Breast epithelium (tissue), 4 donors: ENCODE data around the gene MED17. TPM values are rescaled to one million over a fixed set of nuclear protein-coding genes. Genes with fewer than 3 reads are reported as not detected.
"Not testable (repeated sequence)": the region's sequence is repeated elsewhere in the genome, so short reads cannot be mapped to it uniquely, and the experiment has no call there.

Source experiments
- DNase-seq, 2 donors: peaks; one replicate each; pipeline ENCODE4 v3.0.0-alpha.2; 2019; ENCODE audit warnings: low spot score in 2 of 2
- H3K27ac ChIP-seq, 2 donors: fragments of 200-600 bp; sonication (generic) in 1 of 2; one replicate each; pipeline ENCODE4 v1.5.1; 2016 to 2019; ENCODE audit warnings: mild to moderate bottlenecking in 1 of 2
- H3K27me3 ChIP-seq, 2 donors: fragments of 200-600 bp; sonication (generic) in 1 of 2; one replicate each; pipeline versions ENCODE4 v1.5.1 to v1.6.0; 2017 to 2019; ENCODE audit warnings: control low read depth in 1 of 2, mild to moderate bottlenecking in 1 of 2
- H3K36me3 ChIP-seq: fragments of 200-600 bp; one replicate; pipeline ENCODE4 v1.5.1; 2019
- H3K4me1 ChIP-seq, 2 donors: fragments of 200-600 bp; sonication (generic); one replicate each; pipeline ENCODE4 v1.5.1; 2016 to 2019; ENCODE audit warnings: control low read depth in 1 of 2
- H3K4me3 ChIP-seq, 3 donors: fragments of 200-600 bp; sonication (generic); 1 replicate in 2 of 3; 2 replicates in 1 of 3; pipeline ENCODE4 v1.5.1; 2016 to 2019; ENCODE audit warnings: mild to moderate bottlenecking in 3 of 3, moderate library complexity in 2 of 3
- H3K9me3 ChIP-seq, 2 donors: fragments of 200-600 bp; sonication (generic) in 1 of 2; one replicate each; pipeline ENCODE4 v1.5.1; 2016 to 2019; ENCODE audit warnings: control low read depth in 1 of 2
- POLR2A ChIP-seq: fragments of 450-650 bp; IDR thresholded peaks from one replicate; pipeline ENCODE4 v1.6.1; 2016; ENCODE audit warnings: antibody characterized with exemption, mild to moderate bottlenecking, moderate library complexity
- POLR2AphosphoS5 ChIP-seq, 3 donors: sonication (generic); formaldehyde crosslinking; IDR thresholded peaks; one replicate each; pipeline ENCODE4 v1.6.1; 2017; ENCODE audit warnings: antibody characterized with exemption in 3 of 3
- intact Hi-C: fragments of 100-400 bp; cut with DNase I; formaldehyde crosslinking; loops from one replicate; pipeline ENCODE4 v1.15.1; 2023; ENCODE audit warnings: low total_unique reads
- total RNA-seq, 3 donors: library from RNA; depleted of rRNA; stranded (reverse); fragments of >200 nt; gene quantifications; one replicate each; pipeline ENCODE4 v1.1.0, GENCODE V29; 2016
- TF ChIP-seq, protein P1 (sequence below), 3 donors: fragments of 450-650 bp; IDR thresholded peaks; one replicate each; pipeline ENCODE4 v1.5.1; 2016 to 2017; ENCODE audit warnings: antibody characterized with exemption in 3 of 3, mild to moderate bottlenecking in 3 of 3, moderate library complexity in 3 of 3

MED17 gene
- total RNA-seq, 3 donors from 2014 or later: 20.6 to 47.0 (median 29.8) TPM

- peak; percentile 80 for TF ChIP-seq POLR2A
- TF ChIP-seq, protein P1, sequence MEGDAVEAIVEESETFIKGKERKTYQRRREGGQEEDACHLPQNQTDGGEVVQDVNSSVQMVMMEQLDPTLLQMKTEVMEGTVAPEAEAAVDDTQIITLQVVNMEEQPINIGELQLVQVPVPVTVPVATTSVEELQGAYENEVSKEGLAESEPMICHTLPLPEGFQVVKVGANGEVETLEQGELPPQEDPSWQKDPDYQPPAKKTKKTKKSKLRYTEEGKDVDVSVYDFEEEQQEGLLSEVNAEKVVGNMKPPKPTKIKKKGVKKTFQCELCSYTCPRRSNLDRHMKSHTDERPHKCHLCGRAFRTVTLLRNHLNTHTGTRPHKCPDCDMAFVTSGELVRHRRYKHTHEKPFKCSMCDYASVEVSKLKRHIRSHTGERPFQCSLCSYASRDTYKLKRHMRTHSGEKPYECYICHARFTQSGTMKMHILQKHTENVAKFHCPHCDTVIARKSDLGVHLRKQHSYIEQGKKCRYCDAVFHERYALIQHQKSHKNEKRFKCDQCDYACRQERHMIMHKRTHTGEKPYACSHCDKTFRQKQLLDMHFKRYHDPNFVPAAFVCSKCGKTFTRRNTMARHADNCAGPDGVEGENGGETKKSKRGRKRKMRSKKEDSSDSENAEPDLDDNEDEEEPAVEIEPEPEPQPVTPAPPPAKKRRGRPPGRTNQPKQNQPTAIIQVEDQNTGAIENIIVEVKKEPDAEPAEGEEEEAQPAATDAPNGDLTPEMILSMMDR (IDR thresholded peaks at IDR 0.05): peak in 2 of 3 donors; percentile 33
- TF ChIP-seq POLR2AphosphoS5 (IDR thresholded peaks at IDR 0.05): peak; percentile 89 to 95 (median 94)
- peaks cover 0 to 22% of the 10 kb centered on the region in 2 donors for H3K4me1 ChIP-seq
- peaks cover 7% of the 10 kb centered on the region for H3K36me3 ChIP-seq
- H3K27ac ChIP-seq: peak within 1 kb of the TSS; percentile 96 to 97
- intact Hi-C loops: no loop called here
- H3K9me3 ChIP-seq: no peaks in the 10 kb centered on the region
- H3K27me3 ChIP-seq: no peaks in the 10 kb centered on the region
- peak; percentile 96 to 98 for DNase-seq
- H3K4me3 ChIP-seq: peak within 1 kb of the TSS; percentile 87 to 91 (median 90)
These were observed 42.8 kb upstream of the MED17 start, which contains the start of the genes C11orf54 and TAF1D for GRCh38 chr11:93741094-93741881. C11orf54 (plus strand) TSS chr11:93741672; CDS start chr11:93747394, 5,722 bp downstream. TAF1D (minus strand) TSS chr11:93741495; CDS start chr11:93739304, 2,191 bp downstream.

DNA sequence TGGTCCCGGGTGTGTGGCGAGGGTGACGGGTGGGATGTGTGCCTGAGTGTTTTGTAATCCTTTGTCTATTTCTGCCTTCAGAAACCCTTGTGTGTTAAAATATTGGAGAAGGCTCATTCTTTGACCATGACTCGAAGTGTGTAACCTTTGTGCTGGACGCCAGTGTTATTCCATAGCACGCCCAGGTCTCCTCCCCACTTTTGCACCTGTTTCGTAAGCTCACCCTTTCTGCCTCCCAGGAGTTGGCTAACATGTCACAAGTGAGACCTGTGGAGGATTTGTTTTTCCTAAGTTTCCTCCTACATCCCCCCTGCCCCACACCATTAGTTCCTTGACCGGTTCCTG is 42.2 kb upstream of the MED17 start:
- intact Hi-C loops: no loop called here
- TF ChIP-seq POLR2A: no peak
- no peak for TF ChIP-seq POLR2AphosphoS5 (IDR thresholded peaks at IDR 0.05)
- TF ChIP-seq, protein P1 (IDR thresholded peaks at IDR 0.05): no peak
- H3K36me3 ChIP-seq: peaks cover 1% of the 10 kb centered on the region
- DNase-seq: peak; percentile 57 to 58
- H3K4me1 ChIP-seq: peaks cover 0 to 22% of the 10 kb centered on the region in 2 donors
- peak overlapping the region; percentile 87 to 91 (median 90) for H3K4me3 ChIP-seq
- H3K27me3 ChIP-seq: no peaks in the 10 kb centered on the region
- peak overlapping the region; percentile 96 to 97 for H3K27ac ChIP-seq
- H3K9me3 ChIP-seq: no peaks in the 10 kb centered on the region

GRCh38 chr11:93743291-93743690 is 40.8 kb upstream of the MED17 start:
- Histone ChIP-seq H3K27me3 (no peaks in the 10 kb centered on the region), H3K36me3 (no peaks in the 10 kb centered on the region), H3K4me1 (peaks cover 0 to 16% of the 10 kb centered on the region in 2 donors), H3K9me3 (no peaks in the 10 kb centered on the region), H3K4me3 (no peak overlapping the region), H3K27ac (no peak overlapping the region)
- intact Hi-C loops: no loop called here
- DNase-seq: no peak
- TF ChIP-seq POLR2AphosphoS5 (IDR thresholded peaks at IDR 0.05) (no peak), POLR2A (no peak)
- TF ChIP-seq, protein P1 (IDR thresholded peaks at IDR 0.05): no peak

DNA sequence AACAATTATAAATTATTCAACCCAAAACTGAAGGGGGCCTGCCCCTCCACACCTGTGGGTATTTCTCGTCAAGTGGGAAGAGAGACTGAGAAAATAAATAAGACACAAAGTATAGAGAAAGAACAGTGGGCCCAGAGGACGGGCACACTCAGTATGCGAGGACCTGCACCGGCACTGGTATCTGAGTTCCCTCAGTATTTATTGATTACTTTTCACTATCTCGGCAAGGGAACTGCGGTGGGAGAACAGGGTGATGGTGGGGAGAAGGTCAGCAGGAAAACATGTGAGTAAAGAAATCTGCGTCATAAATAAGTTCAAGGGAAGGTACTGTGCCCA is 39.4 kb upstream of the MED17 start:
- DNase-seq: no peak
- Histone ChIP-seq H3K9me3 (no peaks in the 10 kb centered on the region), H3K36me3 (no peaks in the 10 kb centered on the region), H3K27ac (no peak overlapping the region), H3K4me3 (no peak overlapping the region), H3K4me1 (peaks cover 0 to 3% of the 10 kb centered on the region in 2 donors), H3K27me3 (no peaks in the 10 kb centered on the region)
- TF ChIP-seq POLR2AphosphoS5 (IDR thresholded peaks at IDR 0.05): no peak
- TF ChIP-seq, protein P1 (IDR thresholded peaks at IDR 0.05): no peak
- no peak for TF ChIP-seq POLR2A
- intact Hi-C loops: no loop called here

DNA sequence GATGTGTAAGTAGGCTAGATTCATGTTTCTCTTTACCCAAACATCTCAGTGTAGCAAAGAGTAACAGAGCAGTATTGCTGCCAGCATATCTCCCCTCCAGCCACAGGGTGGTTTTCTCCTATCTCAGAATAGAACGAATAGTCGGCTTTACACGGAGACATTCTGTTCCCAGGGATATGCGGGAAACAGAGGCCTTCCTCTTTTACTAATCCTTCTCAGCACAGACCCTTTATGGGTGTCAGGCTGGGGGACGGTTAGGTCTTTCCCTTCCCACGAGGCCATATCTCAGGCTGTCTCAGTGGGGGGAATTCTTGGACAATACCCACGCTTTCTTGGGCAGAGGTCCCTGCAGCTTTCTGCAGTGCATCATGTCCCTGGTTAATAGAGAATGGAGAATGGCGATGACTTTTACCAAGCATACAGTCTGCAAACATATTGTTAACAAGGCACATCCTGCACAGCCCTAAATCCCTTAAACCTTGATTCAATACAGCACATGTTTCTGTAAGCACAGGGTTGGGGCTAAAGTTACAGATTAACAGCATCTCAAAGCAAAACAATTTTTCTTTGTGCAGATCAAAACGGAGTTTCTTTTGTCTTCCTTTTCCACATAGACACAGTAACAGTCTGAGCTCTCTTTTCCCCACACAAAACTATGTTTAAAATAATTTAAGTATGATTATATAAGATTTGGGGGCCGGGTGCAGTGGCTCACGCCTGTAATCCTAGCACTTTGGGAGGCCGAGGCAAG is 38.9 kb upstream of the MED17 start:
- H3K4me1 ChIP-seq, DNase-seq, H3K4me3 ChIP-seq, H3K36me3 ChIP-seq, H3K27ac ChIP-seq, H3K27me3 ChIP-seq, intact Hi-C loops, H3K9me3 ChIP-seq: not testable (repeated sequence)
